NCI-H82 (cell line): ENCODE data around the gene MIA2.
"Not testable (repeated sequence)": the region's sequence is repeated elsewhere in the genome, so short reads cannot be mapped to it uniquely, and the experiment has no call there.

Experiments
- DNase-seq: peaks from one replicate; lab custom pipeline; 2025; lab: John Stamatoyannopoulos, UW

MIA2 gene

DNA sequence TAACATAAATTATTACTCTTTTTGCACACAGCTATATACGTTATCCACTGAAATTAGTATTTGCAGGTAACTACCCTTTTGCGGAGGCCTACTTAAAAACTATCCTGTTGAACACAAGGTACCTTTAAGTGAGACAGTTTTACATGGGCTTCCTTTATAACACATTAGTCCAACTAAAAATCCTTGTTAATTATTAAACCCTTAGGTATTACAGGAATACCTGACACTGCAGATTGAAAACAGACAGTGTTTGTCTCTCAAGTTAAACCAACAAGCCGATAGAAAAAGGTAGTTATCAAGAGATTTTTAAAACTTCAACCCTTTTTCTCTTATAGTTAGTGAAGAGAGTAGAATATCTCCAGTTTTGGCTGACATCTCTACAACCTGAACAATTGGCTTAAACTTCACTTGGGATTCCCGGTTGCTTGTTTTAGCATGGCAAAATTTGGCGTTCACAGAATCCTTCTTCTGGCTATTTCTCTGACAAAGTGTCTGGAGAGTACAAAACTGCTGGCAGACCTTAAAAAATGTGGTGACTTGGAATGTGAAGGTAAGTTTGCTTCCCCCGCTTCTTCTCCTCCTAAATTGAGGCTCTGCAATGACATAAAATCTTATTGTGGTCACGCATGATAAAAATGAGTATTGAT, at the start of gene MIA2:
MIA2 (plus strand) TSS at position 236 of the 647 bp plus-strand sequence; CDS start at position 436, 200 bp downstream.
- no peak for DNase-seq

DNA sequence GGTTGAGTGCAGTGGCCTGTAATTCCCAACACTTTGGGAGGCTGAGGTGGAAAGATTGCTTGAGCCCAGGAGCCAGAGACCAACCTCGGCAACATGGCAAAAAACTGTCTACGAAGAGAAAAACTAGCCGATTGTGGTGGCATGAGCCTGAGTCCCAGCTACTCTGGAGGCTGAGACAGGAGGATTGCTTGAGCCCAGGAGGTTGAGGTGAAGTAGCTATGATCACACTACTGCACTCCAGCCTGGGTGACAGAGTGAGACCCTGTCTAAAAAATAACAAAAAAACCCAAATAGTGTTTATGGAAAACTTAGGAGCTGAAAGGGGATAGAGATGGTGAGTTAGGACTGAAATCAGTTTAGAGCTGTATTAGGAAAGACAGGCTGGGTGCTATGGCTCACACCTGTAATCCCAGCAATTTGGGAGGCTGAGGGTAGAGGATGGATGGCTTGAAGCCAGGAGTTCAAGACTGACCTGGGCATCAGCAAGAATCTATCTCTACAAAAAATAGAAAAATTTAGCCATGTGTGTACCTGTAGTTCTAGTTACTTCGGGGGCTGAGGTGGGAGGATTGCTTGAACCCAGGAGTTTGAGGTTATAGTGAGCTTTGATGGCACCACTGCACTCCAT, 49.0 kb upstream of the MIA2 start:
- DNase-seq = no peak

DNA sequence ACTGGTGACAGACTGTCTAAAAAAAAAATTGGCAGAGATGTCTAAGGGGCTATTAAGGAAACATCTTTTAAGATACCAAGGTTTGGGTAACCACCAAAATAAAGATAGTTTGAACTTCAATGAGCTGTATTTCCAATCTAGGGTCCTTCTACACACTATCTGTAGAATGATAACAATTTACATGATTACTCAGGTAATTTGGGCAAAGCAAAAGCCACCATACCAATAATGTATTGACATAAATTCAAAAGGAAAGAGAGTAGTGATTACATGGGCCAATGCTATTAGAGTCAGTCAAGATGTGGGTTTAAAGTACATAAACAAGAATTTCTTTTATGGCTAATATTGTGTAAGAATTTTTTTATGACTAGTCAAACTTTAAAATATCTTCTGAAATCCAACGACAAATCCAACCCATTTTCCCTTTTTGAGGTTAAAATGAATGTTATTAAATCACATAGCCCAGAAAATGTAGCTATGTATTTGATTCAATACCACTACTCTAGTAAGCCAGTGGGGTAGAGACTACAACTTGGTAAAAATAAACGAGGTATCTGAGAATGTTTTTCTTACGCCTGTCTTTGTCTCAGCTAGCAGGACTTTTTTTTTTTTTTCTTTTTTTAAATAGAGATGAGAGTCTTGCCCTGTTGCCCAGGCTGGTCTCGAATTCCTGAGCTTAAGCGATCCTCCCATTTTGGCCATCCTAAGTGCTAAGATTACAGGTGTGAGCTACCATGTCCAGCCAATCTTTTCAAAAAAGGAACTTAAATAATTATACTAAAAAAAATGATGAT, 48.3 kb upstream of the MIA2 start:
- DNase-seq = no peak

GRCh38 chr14:39186941-39187525, 46.7 kb upstream of the MIA2 start:
- DNase-seq = no peak

- peak; percentile 53 for DNase-seq
These were observed 29.8 kb upstream of the MIA2 start for GRCh38 chr14:39203659-39204606.

GRCh38 chr14:39207430-39207829, 26.3 kb upstream of the MIA2 start:
- not testable (repeated sequence) for DNase-seq

- DNase-seq = no peak
These were observed 22.5 kb upstream of the MIA2 start for GRCh38 chr14:39211109-39211741.

DNA sequence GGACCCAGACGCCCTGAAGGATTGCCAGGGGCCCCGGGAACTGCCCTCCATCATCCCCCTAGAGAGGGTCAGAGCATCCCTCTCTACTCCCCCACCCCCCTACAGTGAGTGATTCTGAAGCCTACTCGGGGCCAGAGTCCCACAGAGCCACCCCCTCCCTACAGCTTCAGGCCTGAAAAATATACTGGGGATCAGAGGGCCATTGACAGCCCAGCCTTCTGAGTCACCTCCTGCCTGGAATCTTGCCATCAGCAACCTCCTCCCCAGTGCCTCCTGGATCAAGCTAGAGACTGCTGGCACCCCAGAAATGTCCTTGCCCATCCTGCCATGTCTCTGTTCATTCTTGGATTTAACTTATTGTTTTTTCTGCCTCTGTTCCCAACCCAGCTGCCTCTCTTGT, 21.7 kb upstream of the MIA2 start:
- DNase-seq = no peak

DNA sequence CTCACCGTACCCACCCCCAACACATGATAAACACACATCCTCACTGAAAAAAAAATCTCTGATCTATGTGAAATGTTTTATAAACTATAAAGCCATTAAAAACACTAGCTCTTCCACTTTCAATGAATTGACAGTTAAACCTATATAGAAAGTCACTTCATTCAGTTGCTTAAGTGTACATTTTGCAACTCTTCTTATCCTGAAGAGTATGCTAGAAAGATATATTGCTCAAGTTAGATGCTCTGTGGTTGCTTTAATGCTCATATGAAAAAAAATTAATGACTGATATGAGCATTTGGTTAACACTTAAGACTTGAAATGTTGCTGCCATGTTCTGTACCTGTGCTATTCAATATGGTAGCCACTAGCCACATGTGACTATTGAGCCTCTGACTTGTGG, 21.0 kb upstream of the MIA2 start:
- DNase-seq = no peak

GRCh38 chr14:39217214-39217879, 16.4 kb upstream of the MIA2 start:
- DNase-seq = no peak

DNA sequence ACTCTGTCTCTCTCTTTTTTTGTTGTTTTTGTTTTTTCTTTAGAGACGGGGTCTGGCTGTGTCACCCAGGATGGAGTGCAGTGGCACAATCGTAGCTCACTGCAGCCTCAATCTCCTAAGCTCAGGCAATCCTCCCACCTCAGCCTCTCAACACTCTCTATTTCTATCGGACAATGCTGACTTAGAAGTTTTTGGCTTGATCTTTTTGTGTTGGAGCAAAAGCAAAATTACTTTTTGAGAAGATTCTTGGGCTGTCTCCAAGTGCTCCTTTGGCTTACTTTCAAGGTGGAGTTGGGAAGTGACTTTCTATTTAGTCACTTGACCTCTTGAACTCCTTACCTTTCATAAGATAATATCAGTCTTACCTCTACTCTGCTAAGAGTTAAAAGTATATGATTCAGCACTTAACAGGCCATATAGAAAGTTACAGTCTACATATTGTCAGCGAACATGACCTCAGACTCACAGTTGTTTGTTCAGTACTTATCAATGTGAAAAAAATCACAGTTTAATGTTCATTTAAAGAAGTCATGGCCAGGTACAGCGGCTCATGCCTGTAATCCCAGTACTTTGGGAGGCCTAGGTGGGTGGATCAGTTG, 15.4 kb upstream of the MIA2 start:
- DNase-seq = no peak

GRCh38 chr14:39219075-39219499, 14.6 kb upstream of the MIA2 start:
- no peak for DNase-seq

DNA sequence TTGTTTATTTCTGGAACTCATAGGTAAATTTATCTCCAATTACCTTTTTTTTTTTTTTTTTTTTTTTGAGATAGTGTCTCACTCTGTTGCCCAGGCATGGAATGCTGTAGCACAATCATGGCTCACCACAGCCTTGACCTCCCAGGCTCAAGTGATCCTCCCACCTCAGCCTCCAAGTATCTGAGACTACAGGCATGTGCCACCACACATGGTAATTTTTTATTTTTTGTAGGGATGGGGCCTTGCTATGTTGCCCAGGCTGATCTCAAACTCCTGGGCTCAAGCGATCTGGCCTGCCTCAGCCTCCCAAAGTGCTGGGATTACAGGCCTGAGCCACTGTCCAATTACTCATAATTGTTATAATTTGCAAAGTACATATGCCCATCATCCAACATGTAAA, 13.2 kb upstream of the MIA2 start:
- DNase-seq = not testable (repeated sequence)

GRCh38 chr14:39228044-39228443, 5.7 kb upstream of the MIA2 start:
- no peak for DNase-seq

GRCh38 chr14:39228509-39229221, 5.0 kb upstream of the MIA2 start:
- DNase-seq = no peak

- DNase-seq = no peak
These were observed 4.5 kb upstream of the MIA2 start for GRCh38 chr14:39229222-39229543.

DNA sequence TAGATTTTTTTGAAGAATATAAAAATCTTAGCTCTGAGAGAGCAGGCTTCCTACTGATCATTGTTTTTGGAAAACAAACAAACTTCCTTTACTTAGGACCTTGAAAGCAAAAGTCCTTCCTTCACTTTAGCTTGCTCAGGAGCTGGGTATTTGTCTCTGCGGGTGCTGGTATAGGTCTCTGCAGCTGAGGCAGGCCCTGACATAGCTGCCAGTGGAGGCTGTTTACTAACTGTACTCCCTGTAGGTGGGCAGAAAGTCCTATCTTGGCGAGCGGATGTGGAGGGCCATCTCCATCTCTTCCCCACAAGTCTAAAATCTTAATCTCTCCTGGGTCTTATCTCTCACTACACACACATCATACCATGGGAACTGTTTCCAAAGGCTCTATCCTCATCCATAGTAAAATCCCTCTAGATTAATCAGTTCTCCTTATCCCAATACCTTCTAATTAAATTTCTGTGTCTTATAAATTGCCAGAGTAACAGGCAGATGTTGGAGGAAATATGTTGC, 4.1 kb upstream of the MIA2 start:
- DNase-seq = no peak

DNA sequence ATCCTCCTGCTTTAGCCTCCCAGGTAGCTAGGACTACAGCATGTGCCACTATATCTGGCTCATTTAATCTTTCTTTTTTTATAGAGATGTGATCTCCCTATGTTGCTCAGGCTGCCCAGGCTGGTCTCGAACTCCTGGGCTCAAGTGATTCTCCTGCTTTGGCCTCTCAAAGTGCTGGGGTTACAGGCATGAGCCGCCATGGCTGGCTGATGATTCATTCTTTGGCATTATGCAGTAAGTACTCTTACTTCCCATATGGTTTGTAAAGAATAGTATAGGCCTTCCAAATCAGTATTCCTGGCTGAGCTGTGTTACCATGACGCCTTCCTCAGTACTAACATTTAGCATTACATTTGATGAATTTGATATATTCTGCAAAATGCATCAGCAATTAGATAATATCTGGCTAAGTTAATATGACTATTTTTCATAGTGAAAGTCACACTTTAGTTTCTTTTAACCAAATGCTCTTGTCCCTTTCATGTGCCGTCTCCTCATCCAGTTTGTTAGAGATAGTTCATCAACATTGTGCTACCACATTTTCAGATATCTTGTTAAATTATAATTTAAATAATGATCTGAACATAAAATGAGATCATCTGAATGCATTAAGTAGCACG, 3.2 kb upstream of the MIA2 start:
- DNase-seq = no peak
